Measurements from ENCODE around the gene GON4L. TPM values are rescaled to one million over a fixed set of nuclear protein-coding genes. Genes with fewer than 3 reads are reported as not detected.
A peak's percentile ranks its signal among the peaks of the same experiment; 100 is the strongest.
"Not testable (repeated sequence)": the region's sequence is repeated elsewhere in the genome, so short reads cannot be mapped to it uniquely, and the experiment has no call there.

The GON4L gene
- total RNA-seq, 1 donor from 2014 or later = 49.5 TPM

GRCh38 chr1:155715777-155716176 is 141.2 kb downstream of the GON4L start:
- Histone ChIP-seq H3K4me3 (no peak overlapping the region), H3K27me3 (no peaks in the 10 kb centered on the region), H3K36me3 (peaks cover 20% of the 10 kb centered on the region), H3K9me3 (no peaks in the 10 kb centered on the region), H3K27ac (no peak overlapping the region), H3K4me1 (no peaks in the 10 kb centered on the region)
- no peak for ATAC-seq
- no peak for DNase-seq
- TF ChIP-seq, protein P1, sequence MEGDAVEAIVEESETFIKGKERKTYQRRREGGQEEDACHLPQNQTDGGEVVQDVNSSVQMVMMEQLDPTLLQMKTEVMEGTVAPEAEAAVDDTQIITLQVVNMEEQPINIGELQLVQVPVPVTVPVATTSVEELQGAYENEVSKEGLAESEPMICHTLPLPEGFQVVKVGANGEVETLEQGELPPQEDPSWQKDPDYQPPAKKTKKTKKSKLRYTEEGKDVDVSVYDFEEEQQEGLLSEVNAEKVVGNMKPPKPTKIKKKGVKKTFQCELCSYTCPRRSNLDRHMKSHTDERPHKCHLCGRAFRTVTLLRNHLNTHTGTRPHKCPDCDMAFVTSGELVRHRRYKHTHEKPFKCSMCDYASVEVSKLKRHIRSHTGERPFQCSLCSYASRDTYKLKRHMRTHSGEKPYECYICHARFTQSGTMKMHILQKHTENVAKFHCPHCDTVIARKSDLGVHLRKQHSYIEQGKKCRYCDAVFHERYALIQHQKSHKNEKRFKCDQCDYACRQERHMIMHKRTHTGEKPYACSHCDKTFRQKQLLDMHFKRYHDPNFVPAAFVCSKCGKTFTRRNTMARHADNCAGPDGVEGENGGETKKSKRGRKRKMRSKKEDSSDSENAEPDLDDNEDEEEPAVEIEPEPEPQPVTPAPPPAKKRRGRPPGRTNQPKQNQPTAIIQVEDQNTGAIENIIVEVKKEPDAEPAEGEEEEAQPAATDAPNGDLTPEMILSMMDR (IDR thresholded peaks at IDR 0.05) = no peak
- intact Hi-C loops (cut with DNase I) = no loop called here

DNA sequence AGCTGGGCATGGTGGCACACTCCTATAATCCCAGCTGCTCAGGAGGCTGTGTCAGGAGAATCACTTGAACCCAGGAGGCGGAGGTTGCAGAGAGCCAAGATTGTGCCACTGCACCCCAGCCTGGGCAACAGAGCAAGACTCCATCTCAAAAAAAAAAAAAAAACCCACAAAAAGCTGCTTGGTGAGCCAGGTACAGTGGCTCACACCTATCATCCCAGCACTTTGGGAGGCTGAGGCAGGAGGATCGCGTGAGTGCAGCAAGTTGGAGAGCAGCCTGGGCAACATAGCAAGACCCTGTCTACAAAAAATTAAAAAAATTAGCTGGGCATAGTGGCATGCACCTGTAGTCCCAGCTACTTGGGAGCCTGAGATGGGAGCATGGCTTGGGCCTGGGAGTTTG is 142.0 kb downstream of the GON4L start:
- H3K4me3 ChIP-seq; H3K4me1 ChIP-seq; DNase-seq; intact Hi-C loops (cut with DNase I); H3K9me3 ChIP-seq; H3K27ac ChIP-seq; ATAC-seq; H3K27me3 ChIP-seq: not testable (repeated sequence)
- H3K36me3 ChIP-seq = peaks cover 23% of the 10 kb centered on the region

DNA sequence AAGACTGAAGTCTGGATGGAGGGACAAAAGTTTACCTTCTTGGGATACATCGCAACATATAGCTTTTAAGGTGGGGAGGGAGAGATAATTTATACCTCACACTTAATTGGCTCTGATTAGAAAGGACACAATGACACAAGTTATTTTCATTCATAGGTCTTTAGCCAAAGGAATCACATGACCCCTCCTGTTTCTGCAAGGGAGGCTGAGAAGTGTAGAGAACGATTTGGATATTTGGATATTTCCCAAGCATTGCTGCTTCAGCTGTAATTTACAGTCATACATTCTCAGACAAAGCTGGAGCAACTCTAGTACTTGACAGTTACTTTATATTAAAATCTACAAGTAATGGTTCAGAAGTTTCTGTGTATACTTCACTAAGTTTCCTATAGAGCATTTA is 143.9 kb downstream of the GON4L start:
- H3K27ac ChIP-seq = no peak overlapping the region
- peaks cover 25% of the 10 kb centered on the region for H3K36me3 ChIP-seq
- H3K4me1 ChIP-seq = no peaks in the 10 kb centered on the region
- no peak overlapping the region for H3K4me3 ChIP-seq
- H3K27me3 ChIP-seq = no peaks in the 10 kb centered on the region
- TF ChIP-seq, protein P1 (IDR thresholded peaks at IDR 0.05) = no peak
- intact Hi-C loops (cut with DNase I) = no loop called here
- ATAC-seq = no peak
- DNase-seq = no peak
- no peaks in the 10 kb centered on the region for H3K9me3 ChIP-seq

DNA sequence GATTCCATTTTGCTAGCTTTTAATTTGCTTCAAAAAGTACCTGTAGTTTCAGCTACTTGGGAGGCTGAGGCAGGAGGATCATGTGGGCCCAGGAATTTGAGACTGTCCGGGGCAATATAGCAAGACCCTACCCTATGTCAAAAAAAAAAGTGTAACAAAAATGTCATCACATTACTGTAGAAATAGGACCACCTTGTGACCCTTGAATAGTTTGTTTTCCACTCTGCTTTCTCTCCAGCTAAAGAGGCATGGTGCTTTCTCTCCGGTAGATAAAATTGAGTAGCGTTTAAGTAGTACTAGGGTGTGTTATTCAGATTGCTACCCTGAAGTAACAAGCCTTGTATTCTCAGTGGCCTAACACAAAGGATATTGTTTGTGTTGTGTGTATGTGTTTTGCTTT is 144.4 kb downstream of the GON4L start:
- H3K27ac ChIP-seq; H3K27me3 ChIP-seq; DNase-seq; ATAC-seq; H3K4me3 ChIP-seq; H3K9me3 ChIP-seq; H3K4me1 ChIP-seq; intact Hi-C loops (cut with DNase I): not testable (repeated sequence)
- peaks cover 25% of the 10 kb centered on the region for H3K36me3 ChIP-seq

DNA sequence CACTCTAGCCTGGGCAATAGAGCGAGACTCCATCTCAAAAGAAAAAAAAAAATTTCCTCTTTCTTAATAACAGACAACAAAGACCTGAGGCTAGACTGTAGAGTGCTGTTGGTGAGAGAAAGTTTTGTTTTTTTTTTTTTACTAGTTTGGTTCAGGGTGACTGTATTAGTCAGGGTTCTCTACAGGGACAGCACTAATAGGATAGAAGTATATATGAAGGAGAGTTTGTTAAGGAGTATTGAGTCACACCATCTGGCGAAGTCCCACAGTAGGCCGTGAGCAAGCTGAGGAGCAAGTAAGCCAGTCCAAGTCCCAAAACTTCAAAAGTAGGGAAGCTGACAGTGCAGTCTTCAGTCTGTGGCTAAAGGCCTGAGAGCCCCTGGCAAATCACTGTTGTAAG is 145.6 kb downstream of the GON4L start:
- H3K27ac ChIP-seq; intact Hi-C loops (cut with DNase I); H3K4me1 ChIP-seq; ATAC-seq; H3K4me3 ChIP-seq; H3K9me3 ChIP-seq; DNase-seq; H3K27me3 ChIP-seq: not testable (repeated sequence)
- peaks cover 25% of the 10 kb centered on the region for H3K36me3 ChIP-seq

DNA sequence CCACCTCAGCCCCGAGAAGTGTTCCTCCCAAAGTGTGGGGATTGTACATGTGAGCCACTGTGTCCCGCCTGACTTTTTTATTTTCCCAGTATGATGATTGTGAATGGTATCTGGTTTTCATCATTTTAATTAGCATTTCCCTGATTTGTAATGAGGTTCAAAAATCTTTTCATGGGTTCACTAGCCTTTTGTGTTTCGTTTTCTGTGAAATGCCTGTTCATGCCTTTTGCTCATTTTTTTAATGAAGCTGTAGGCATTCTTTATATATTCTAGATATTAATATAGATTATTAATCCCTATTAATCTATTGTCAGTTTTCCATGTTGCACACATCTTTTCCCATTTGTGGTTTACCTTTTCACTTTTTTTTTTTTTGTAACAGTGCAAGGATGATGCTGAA is 147.6 kb downstream of the GON4L start:
- TF ChIP-seq, protein P1 (IDR thresholded peaks at IDR 0.05) = no peak
- intact Hi-C loops (cut with DNase I) = no loop called here
- ATAC-seq = no peak

GRCh38 chr1:155706139-155706538 is 150.9 kb downstream of the GON4L start:
- Histone ChIP-seq H3K27ac (no peak overlapping the region), H3K36me3 (peaks cover 4% of the 10 kb centered on the region), H3K4me3 (no peak overlapping the region), H3K9me3 (no peaks in the 10 kb centered on the region), H3K27me3 (no peaks in the 10 kb centered on the region), H3K4me1 (no peaks in the 10 kb centered on the region)
- ATAC-seq (no peak), DNase-seq (no peak)
- intact Hi-C loops (cut with DNase I) = no loop called here
- TF ChIP-seq, protein P1 (IDR thresholded peaks at IDR 0.05) = no peak

More for the DNA sequence above, 147.6 kb downstream of the GON4L start:
- Histone ChIP-seq H3K9me3 (no peaks in the 10 kb centered on the region), H3K36me3 (peaks cover 12% of the 10 kb centered on the region), H3K4me1 (no peaks in the 10 kb centered on the region), H3K4me3 (no peak overlapping the region), H3K27ac (no peak overlapping the region), H3K27me3 (no peaks in the 10 kb centered on the region)
- no peak for DNase-seq

DNA sequence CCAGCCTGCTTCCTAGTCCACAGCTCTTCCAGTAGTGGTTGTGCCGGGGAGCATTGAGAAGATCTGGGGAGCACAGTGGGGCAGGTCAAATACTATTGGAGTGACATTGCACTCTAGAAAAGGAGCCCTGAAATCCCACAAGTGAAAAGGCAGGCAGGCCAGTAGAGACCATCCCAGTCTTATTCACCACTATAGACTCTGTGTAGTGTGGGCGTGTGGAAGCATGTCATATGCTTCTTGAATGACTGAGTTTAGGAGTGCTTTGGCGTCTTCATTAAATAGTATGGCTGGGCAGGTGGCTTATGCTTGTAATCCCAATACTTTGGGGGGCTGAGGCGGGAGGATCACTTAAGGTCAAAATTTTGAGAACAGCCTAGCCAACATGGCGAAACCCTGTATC is 152.6 kb downstream of the GON4L start:
- intact Hi-C loops (cut with DNase I); H3K27ac ChIP-seq; H3K36me3 ChIP-seq; H3K4me3 ChIP-seq; H3K27me3 ChIP-seq; DNase-seq; H3K9me3 ChIP-seq; H3K4me1 ChIP-seq: not testable (repeated sequence)
- ATAC-seq = peak; percentile 31
